Vagina (tissue), 2 donors: Measurements from ENCODE around the gene CRMP1.

Source experiments
- CTCF ChIP-seq, 3 experiments: fragments of 450-650 bp in 2 of 3; fragments of 200-600 bp in 1 of 3; sonication (generic) in 1 of 3; IDR thresholded peaks; one replicate each; pipeline ENCODE4 v1.5.1; 2017 to 2019; ENCODE audit warnings: antibody characterized with exemption in 3 of 3, mild to moderate bottlenecking in 2 of 3, moderate library complexity in 2 of 3
- POLR2A ChIP-seq, 2 donors: fragments of 450-650 bp; IDR thresholded peaks; one replicate each; pipeline ENCODE4 v1.6.1; 2017; ENCODE audit warnings: antibody characterized with exemption in 2 of 2, mild to moderate bottlenecking in 2 of 2, moderate library complexity in 2 of 2

GRCh38 chr4:5809216-5809776, 83.6 kb downstream of the CRMP1 start:
- TF ChIP-seq CTCF (IDR thresholded peaks at IDR 0.05), result no peak
- TF ChIP-seq POLR2A (IDR thresholded peaks at IDR 0.05), result no peak
